Skeletal muscle tissue (tissue), 4 donors: ENCODE measurements around the gene ARL13B. TPM values are rescaled to one million over a fixed set of nuclear protein-coding genes. Genes with fewer than 3 reads are reported as not detected.

Experiments
- H3K27ac ChIP-seq: one replicate; pipeline ENCODE4 v1.7.0; 2013; ENCODE audit warnings: mild to moderate bottlenecking, low read depth, low read length, inconsistent platforms
- H3K27me3 ChIP-seq, 3 donors: one replicate each; pipeline ENCODE4 v1.7.0; 2013; ENCODE audit warnings: low read length in 3 of 3; ENCODE audit not compliant: control insufficient read depth in 3 of 3, insufficient read depth in 3 of 3
- H3K36me3 ChIP-seq, 3 donors: one replicate each; pipeline ENCODE4 v1.7.0; 2013; ENCODE audit warnings: low read length in 3 of 3; ENCODE audit not compliant: control insufficient read depth in 3 of 3, insufficient read depth in 3 of 3
- H3K4me1 ChIP-seq, 3 donors: one replicate each; pipeline ENCODE4 v1.7.0; 2013; ENCODE audit warnings: low read length in 3 of 3, mild to moderate bottlenecking in 3 of 3; ENCODE audit not compliant: control insufficient read depth in 3 of 3, insufficient read depth in 3 of 3
- H3K4me3 ChIP-seq, 3 donors: one replicate each; pipeline ENCODE4 v1.7.0; 2013; ENCODE audit warnings: low read length in 3 of 3
- H3K9ac ChIP-seq, 3 donors: one replicate each; pipeline ENCODE4 v1.7.0; 2013; ENCODE audit warnings: low read length in 3 of 3, mild to moderate bottlenecking in 3 of 3, moderate library complexity in 2 of 3, low read depth in 1 of 3
- H3K9me3 ChIP-seq, 3 donors: one replicate each; pipeline ENCODE4 v1.7.0; 2013; ENCODE audit warnings: low read length in 3 of 3; ENCODE audit not compliant: control insufficient read depth in 3 of 3
- total RNA-seq: library from RNA; depleted of rRNA; stranded (reverse); fragments of >200 nt; gene quantifications from one replicate; pipeline ENCODE4 v1.2.3, GENCODE V29; 2014
- donor health status: Osteomylitis.

The ARL13B gene
- total RNA-seq, 1 donor from 2014 or later = 3.7 TPM

- Histone ChIP-seq H3K9ac (no peak overlapping the region), H3K27me3 (no peaks in the 10 kb centered on the region), H3K36me3 (no peaks in the 10 kb centered on the region), H3K4me3 (no peak overlapping the region), H3K27ac (no peak overlapping the region), H3K4me1 (peaks cover 4 to 10% (median 9%) of the 10 kb centered on the region in 3 donors), H3K9me3 (no peaks in the 10 kb centered on the region)
These were observed 10.5 kb upstream of the ARL13B start for GRCh38 chr3:93969443-93969842.

- Histone ChIP-seq H3K27me3 (no peaks in the 10 kb centered on the region), H3K4me3 (no peak overlapping the region), H3K9ac (no peak overlapping the region), H3K36me3 (no peaks in the 10 kb centered on the region), H3K9me3 (no peaks in the 10 kb centered on the region), H3K4me1 (peaks cover 4 to 10% (median 9%) of the 10 kb centered on the region in 3 donors), H3K27ac (no peak overlapping the region)
These were observed 10.0 kb upstream of the ARL13B start for GRCh38 chr3:93969997-93970396.

- Histone ChIP-seq H3K9ac (peak within 1 kb of the TSS; percentile 57 to 80 (median 75)), H3K36me3 (no peaks in the 10 kb centered on the region), H3K27ac (peak within 1 kb of the TSS; percentile 82), H3K9me3 (no peaks in the 10 kb centered on the region), H3K4me1 (peaks cover 4 to 10% (median 9%) of the 10 kb centered on the region in 3 donors), H3K4me3 (peak within 1 kb of the TSS; percentile 76 to 81 (median 79)), H3K27me3 (no peaks in the 10 kb centered on the region)
These were observed 6.5 kb upstream of the ARL13B start, which contains the start of gene PROS1 for GRCh38 chr3:93973131-93974126. Gene PROS1 (minus strand): TSS chr3:93973896. CDS start chr3:93973749, 147 bp downstream.

GRCh38 chr3:93981649-93982048 is 1.7 kb downstream of the ARL13B start:
- no peaks in the 10 kb centered on the region for H3K9me3 ChIP-seq
- H3K9ac ChIP-seq = no peak overlapping the region
- H3K4me3 ChIP-seq = no peak overlapping the region
- no peaks in the 10 kb centered on the region for H3K27me3 ChIP-seq
- peaks cover 5 to 11% (median 9%) of the 10 kb centered on the region in 3 donors for H3K4me1 ChIP-seq
- H3K27ac ChIP-seq = no peak overlapping the region
- no peaks in the 10 kb centered on the region for H3K36me3 ChIP-seq

- Histone ChIP-seq H3K27ac (no peak overlapping the region), H3K4me3 (no peak overlapping the region), H3K9ac (no peak overlapping the region), H3K36me3 (no peaks in the 10 kb centered on the region), H3K27me3 (no peaks in the 10 kb centered on the region), H3K4me1 (peaks cover 5 to 11% (median 9%) of the 10 kb centered on the region in 3 donors), H3K9me3 (no peaks in the 10 kb centered on the region)
These were observed 3.5 kb downstream of the ARL13B start for GRCh38 chr3:93983408-93983807.

GRCh38 chr3:93984618-93985017 is 4.7 kb downstream of the ARL13B start:
- H3K27me3 ChIP-seq = no peaks in the 10 kb centered on the region
- H3K4me1 ChIP-seq = peaks cover 5 to 8% (median 7%) of the 10 kb centered on the region in 3 donors
- no peak overlapping the region for H3K9ac ChIP-seq
- H3K36me3 ChIP-seq = no peaks in the 10 kb centered on the region
- no peaks in the 10 kb centered on the region for H3K9me3 ChIP-seq
- no peak overlapping the region for H3K27ac ChIP-seq
- H3K4me3 ChIP-seq = no peak overlapping the region

GRCh38 chr3:93988283-93988682 is 8.3 kb downstream of the ARL13B start:
- H3K27ac ChIP-seq = no peak overlapping the region
- no peaks in the 10 kb centered on the region for H3K36me3 ChIP-seq
- H3K27me3 ChIP-seq = no peaks in the 10 kb centered on the region
- H3K4me3 ChIP-seq = no peak overlapping the region
- no peaks in the 10 kb centered on the region for H3K4me1 ChIP-seq
- H3K9me3 ChIP-seq = no peaks in the 10 kb centered on the region
- H3K9ac ChIP-seq = no peak overlapping the region

- Histone ChIP-seq H3K36me3 (no peaks in the 10 kb centered on the region), H3K9ac (no peak overlapping the region), H3K9me3 (no peaks in the 10 kb centered on the region), H3K4me3 (no peak overlapping the region), H3K4me1 (no peaks in the 10 kb centered on the region), H3K27me3 (no peaks in the 10 kb centered on the region), H3K27ac (no peak overlapping the region)
These were observed 8.8 kb downstream of the ARL13B start for GRCh38 chr3:93988764-93989163.

- Histone ChIP-seq H3K27ac (no peak overlapping the region), H3K4me3 (no peak overlapping the region), H3K36me3 (no peaks in the 10 kb centered on the region), H3K9me3 (no peaks in the 10 kb centered on the region), H3K27me3 (no peaks in the 10 kb centered on the region), H3K4me1 (no peaks in the 10 kb centered on the region), H3K9ac (no peak overlapping the region)
These were observed 9.3 kb downstream of the ARL13B start for GRCh38 chr3:93989241-93989640.

- no peaks in the 10 kb centered on the region for H3K9me3 ChIP-seq
- no peaks in the 10 kb centered on the region for H3K4me1 ChIP-seq
- H3K4me3 ChIP-seq = no peak overlapping the region
- no peaks in the 10 kb centered on the region for H3K27me3 ChIP-seq
- no peaks in the 10 kb centered on the region for H3K36me3 ChIP-seq
- no peak overlapping the region for H3K9ac ChIP-seq
- no peak overlapping the region for H3K27ac ChIP-seq
These were observed 11.7 kb downstream of the ARL13B start for GRCh38 chr3:93991631-93992030.
